Activated CD8-positive, alpha-beta memory T cell treated with anti-CD3 and anti-CD28 coated beads, Interleukin-2, amount 50 U/mL, for 1 hour (primary cell): ENCODE results near the gene DLG2.

ENCODE experiments used
- DNase-seq: peaks from one replicate; pipeline ENCODE4 v3.0.0-alpha.2; 2020; ENCODE audit errors: extremely low read depth

DLG2 gene

GRCh38 chr11:83528877-83529276, 2098.3 kb downstream of the DLG2 start:
- DNase-seq, result no peak

GRCh38 chr11:83528225-83528624, 2098.9 kb downstream of the DLG2 start:
- no peak for DNase-seq

- no peak for DNase-seq
Measured at GRCh38 chr11:83523676-83524075, 2103.5 kb downstream of the DLG2 start.

GRCh38 chr11:83522911-83523310, 2104.2 kb downstream of the DLG2 start:
- DNase-seq, result no peak

GRCh38 chr11:83521647-83522596, 2105.2 kb downstream of the DLG2 start:
- no peak for DNase-seq

GRCh38 chr11:83520849-83521248, 2106.3 kb downstream of the DLG2 start:
- DNase-seq, result no peak

- DNase-seq, result no peak
Measured at GRCh38 chr11:83511646-83512045, 2115.5 kb downstream of the DLG2 start.

GRCh38 chr11:83510530-83511460, 2116.3 kb downstream of the DLG2 start:
- no peak for DNase-seq

GRCh38 chr11:83508804-83509203, 2118.3 kb downstream of the DLG2 start:
- no peak for DNase-seq

GRCh38 chr11:83502041-83502440, 2125.1 kb downstream of the DLG2 start:
- no peak for DNase-seq

GRCh38 chr11:83493917-83494316, 2133.2 kb downstream of the DLG2 start:
- no peak for DNase-seq

GRCh38 chr11:83493034-83493433, 2134.1 kb downstream of the DLG2 start:
- DNase-seq, result no peak

- no peak for DNase-seq
Measured at GRCh38 chr11:83483808-83484207, 2143.3 kb downstream of the DLG2 start.

- no peak for DNase-seq
Measured at GRCh38 chr11:83480811-83481210, 2146.3 kb downstream of the DLG2 start.

- no peak for DNase-seq
Measured at GRCh38 chr11:83480251-83480650, 2146.9 kb downstream of the DLG2 start.

- DNase-seq, result no peak
Measured at GRCh38 chr11:83477772-83478171, 2149.4 kb downstream of the DLG2 start.

- no peak for DNase-seq
Measured at GRCh38 chr11:83475760-83476159, 2151.4 kb downstream of the DLG2 start.

- DNase-seq, result no peak
Measured at GRCh38 chr11:83473743-83474142, 2153.4 kb downstream of the DLG2 start.

GRCh38 chr11:83472806-83473205, 2154.3 kb downstream of the DLG2 start:
- DNase-seq, result no peak

- DNase-seq, result no peak
Measured at GRCh38 chr11:83471831-83472727, 2155.1 kb downstream of the DLG2 start.

- no peak for DNase-seq
Measured at GRCh38 chr11:83467837-83468236, 2159.3 kb downstream of the DLG2 start.
